Gastrocnemius medialis (tissue), 4 donors: ENCODE measurements around the gene FAM241A.

ENCODE experiments used
- POLR2A ChIP-seq, 2 donors: fragments of 450-650 bp; IDR thresholded peaks; one replicate each; pipeline ENCODE4 v1.6.1; 2017; ENCODE audit warnings: antibody characterized with exemption in 2 of 2, mild to moderate bottlenecking in 2 of 2, moderate library complexity in 2 of 2
- TF ChIP-seq, protein P1 (sequence below), 5 experiments: fragments of 450-650 bp in 3 of 5; fragments of 200-600 bp in 2 of 5; sonication (generic) in 2 of 5; IDR thresholded peaks in 4 of 5; conservative IDR thresholded peaks in 1 of 5; 1 replicate in 4 of 5; 2 replicates in 1 of 5; pipeline ENCODE4 v1.5.1; 2016 to 2019; ENCODE audit warnings: antibody characterized with exemption in 5 of 5, mild to moderate bottlenecking in 3 of 5, moderate library complexity in 3 of 5

GRCh38 chr4:112098841-112099530 lies 46.3 kb upstream of the FAM241A start:
- TF ChIP-seq, protein P1, sequence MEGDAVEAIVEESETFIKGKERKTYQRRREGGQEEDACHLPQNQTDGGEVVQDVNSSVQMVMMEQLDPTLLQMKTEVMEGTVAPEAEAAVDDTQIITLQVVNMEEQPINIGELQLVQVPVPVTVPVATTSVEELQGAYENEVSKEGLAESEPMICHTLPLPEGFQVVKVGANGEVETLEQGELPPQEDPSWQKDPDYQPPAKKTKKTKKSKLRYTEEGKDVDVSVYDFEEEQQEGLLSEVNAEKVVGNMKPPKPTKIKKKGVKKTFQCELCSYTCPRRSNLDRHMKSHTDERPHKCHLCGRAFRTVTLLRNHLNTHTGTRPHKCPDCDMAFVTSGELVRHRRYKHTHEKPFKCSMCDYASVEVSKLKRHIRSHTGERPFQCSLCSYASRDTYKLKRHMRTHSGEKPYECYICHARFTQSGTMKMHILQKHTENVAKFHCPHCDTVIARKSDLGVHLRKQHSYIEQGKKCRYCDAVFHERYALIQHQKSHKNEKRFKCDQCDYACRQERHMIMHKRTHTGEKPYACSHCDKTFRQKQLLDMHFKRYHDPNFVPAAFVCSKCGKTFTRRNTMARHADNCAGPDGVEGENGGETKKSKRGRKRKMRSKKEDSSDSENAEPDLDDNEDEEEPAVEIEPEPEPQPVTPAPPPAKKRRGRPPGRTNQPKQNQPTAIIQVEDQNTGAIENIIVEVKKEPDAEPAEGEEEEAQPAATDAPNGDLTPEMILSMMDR (IDR thresholded peaks at IDR 0.05 in 4 of 5, conservative IDR thresholded peaks at IDR 0.05 in 1 of 5) = no peak
- TF ChIP-seq POLR2A (IDR thresholded peaks at IDR 0.05) = no peak
